Activated B cell treated with CpG ODN at 0.5 μM for 24 hours (primary cell): ENCODE results near the gene PCP4. TPM values are rescaled to one million over a fixed set of nuclear protein-coding genes. Genes with fewer than 3 reads are reported as not detected.

Experiments used
- ATAC-seq: fragments of 200-7000 bp; cut with Tn5 transposase; one replicate; pipeline ENCODE4 v1.10.0; 2021; ENCODE audit warnings: low read depth, mild to moderate bottlenecking, moderate library complexity
- CTCF ChIA-PET: fragments of 350-600 bp; sonication (Branson Sonifier 250); formaldehyde crosslinking; loops from one replicate; lab custom pipeline; 2021; ENCODE audit warnings: antibody characterized with exemption; lab: Charles Lee
- POLR2A ChIA-PET: fragments of 350-600 bp; sonication (Branson Sonifier 250); formaldehyde crosslinking; loops from one replicate; lab custom pipeline; 2021; ENCODE audit warnings: antibody characterized with exemption; lab: Charles Lee
- DNase-seq: peaks from one replicate; pipeline ENCODE4 v3.0.0; 2022
- H3K27ac Mint-ChIP-seq: one replicate; pipeline ENCODE4 v1.8.0; 2020; ENCODE audit warnings: mixed read lengths
- H3K27me3 Mint-ChIP-seq: one replicate; pipeline ENCODE4 v1.8.0; 2021; ENCODE audit warnings: mixed read lengths
- H3K36me3 Mint-ChIP-seq: one replicate; pipeline ENCODE4 v1.8.0; 2021; ENCODE audit warnings: low read depth, mixed read lengths
- H3K4me1 Mint-ChIP-seq: one replicate; pipeline ENCODE4 v1.8.0; 2021; ENCODE audit warnings: mixed read lengths
- H3K4me3 Mint-ChIP-seq: one replicate; pipeline ENCODE4 v1.8.0; 2020; ENCODE audit warnings: mild to moderate bottlenecking, mixed read lengths
- H3K9me3 Mint-ChIP-seq: one replicate; pipeline ENCODE4 v1.8.0; 2020; ENCODE audit warnings: mixed read lengths
- intact Hi-C: fragments of 100-400 bp; cut with micrococcal nuclease; formaldehyde crosslinking; loops from one replicate; pipeline ENCODE4 v1.15.1; 2024
- total RNA-seq: library from RNA; stranded (reverse); gene quantifications from 2 replicates; pipeline ENCODE4 v1.2.3, GENCODE V29; 2022
- TF ChIP-seq, protein P1 (sequence below): fragments of 200-600 bp; IDR thresholded peaks from one replicate; pipeline ENCODE4 v1.8.0; 2022; ENCODE audit warnings: antibody characterized with exemption, mild to moderate bottlenecking

The PCP4 gene
- total RNA-seq, 1 donor from 2014 or later, result not detected

DNA sequence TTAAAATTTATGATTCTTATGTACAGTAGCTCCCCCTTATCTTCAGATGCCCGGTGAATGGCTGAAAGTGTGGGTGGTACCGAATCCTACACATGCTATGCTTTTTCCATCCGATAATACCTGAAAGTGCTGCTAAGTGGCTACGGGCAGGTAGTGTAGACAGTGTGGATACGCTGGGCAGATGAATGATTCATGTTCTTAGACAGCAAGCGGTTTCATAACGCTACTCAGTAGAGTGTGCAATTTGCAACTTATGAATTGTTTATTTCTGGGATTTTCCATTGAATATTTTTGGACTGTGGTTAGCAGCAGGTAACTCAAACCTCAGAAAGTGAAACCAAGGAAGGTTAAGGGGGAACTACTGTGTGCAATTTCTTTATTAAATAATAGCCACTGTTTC, 7.5 kb downstream of the PCP4 start:
- TF ChIP-seq, protein P1, sequence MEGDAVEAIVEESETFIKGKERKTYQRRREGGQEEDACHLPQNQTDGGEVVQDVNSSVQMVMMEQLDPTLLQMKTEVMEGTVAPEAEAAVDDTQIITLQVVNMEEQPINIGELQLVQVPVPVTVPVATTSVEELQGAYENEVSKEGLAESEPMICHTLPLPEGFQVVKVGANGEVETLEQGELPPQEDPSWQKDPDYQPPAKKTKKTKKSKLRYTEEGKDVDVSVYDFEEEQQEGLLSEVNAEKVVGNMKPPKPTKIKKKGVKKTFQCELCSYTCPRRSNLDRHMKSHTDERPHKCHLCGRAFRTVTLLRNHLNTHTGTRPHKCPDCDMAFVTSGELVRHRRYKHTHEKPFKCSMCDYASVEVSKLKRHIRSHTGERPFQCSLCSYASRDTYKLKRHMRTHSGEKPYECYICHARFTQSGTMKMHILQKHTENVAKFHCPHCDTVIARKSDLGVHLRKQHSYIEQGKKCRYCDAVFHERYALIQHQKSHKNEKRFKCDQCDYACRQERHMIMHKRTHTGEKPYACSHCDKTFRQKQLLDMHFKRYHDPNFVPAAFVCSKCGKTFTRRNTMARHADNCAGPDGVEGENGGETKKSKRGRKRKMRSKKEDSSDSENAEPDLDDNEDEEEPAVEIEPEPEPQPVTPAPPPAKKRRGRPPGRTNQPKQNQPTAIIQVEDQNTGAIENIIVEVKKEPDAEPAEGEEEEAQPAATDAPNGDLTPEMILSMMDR, result no peak
- POLR2A ChIA-PET, result no interaction called here
- no peak overlapping the region for H3K27ac Mint-ChIP-seq
- H3K9me3 Mint-ChIP-seq, result no peaks in the 10 kb centered on the region
- DNase-seq, result no peak
- no peaks in the 10 kb centered on the region for H3K36me3 Mint-ChIP-seq
- H3K27me3 Mint-ChIP-seq, result no peaks in the 10 kb centered on the region
- ATAC-seq, result no peak
- intact Hi-C loops, result no loop called here
- CTCF ChIA-PET, result no interaction called here
- no peak overlapping the region for H3K4me3 Mint-ChIP-seq
- H3K4me1 Mint-ChIP-seq, result no peaks in the 10 kb centered on the region

DNA sequence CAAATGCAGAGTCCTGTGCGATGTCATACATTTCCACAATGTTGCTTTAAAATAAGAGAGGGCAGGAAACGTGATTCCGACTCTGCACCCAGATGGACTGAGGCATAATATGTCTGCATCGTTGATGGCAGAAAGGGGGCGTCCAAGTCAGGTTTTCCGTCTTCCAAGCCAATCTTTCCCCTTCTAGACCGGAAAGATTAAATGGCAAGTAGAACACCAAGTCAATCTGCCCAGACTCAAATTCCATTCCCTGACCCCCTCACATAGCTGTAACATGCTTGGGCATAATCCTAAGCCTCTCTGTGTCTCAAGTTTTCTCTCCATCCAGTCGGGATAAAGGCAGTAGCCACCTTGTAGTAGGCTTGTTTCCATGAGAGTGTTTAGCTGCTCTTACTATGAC, 14.4 kb downstream of the PCP4 start:
- H3K9me3 Mint-ChIP-seq, result no peaks in the 10 kb centered on the region
- intact Hi-C loops, result no loop called here
- POLR2A ChIA-PET, result no interaction called here

DNA sequence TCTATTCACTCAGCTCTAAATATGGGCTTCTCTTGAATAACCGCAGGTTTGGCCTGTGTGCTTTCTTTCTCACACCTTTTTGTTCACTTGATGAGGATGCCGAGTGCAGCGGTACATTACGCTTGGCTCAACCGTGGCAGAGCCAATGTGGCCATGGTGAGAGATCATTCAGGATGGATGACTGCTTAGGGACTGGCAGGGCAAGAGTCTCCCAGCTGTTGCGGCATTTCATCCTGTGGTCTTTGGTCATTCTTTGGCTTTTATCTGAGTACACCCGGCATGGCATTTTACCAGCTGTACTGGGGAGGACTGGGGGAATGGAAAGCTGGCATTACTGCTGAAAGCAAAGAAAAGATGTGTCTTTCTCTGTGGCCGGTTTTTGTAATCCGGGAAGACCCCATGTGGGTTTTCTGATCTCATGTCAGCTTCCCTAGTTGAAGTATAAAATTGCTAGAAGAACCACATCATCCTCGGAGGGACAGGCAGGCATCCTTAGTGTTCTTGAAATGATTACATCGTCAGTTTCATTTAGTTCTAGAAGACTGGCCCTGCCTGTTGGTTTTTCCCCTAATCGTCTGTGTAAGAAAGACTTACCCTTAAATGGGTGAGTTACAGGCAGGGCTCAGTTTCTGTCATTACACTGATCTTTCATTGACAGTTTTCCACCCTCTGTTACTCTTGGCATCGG, 15.1 kb downstream of the PCP4 start:
- Mint-ChIP-seq H3K4me1 (no peaks in the 10 kb centered on the region), H3K9me3 (no peaks in the 10 kb centered on the region)
- CTCF ChIA-PET, result no interaction called here

More for the DNA sequence above, 14.4 kb downstream of the PCP4 start:
- CTCF ChIA-PET, result no interaction called here
- TF ChIP-seq, protein P1, result no peak
- no peak overlapping the region for H3K4me3 Mint-ChIP-seq
- no peak for ATAC-seq
- no peak overlapping the region for H3K27ac Mint-ChIP-seq
- no peaks in the 10 kb centered on the region for H3K27me3 Mint-ChIP-seq
- no peak for DNase-seq
- H3K4me1 Mint-ChIP-seq, result no peaks in the 10 kb centered on the region
- H3K36me3 Mint-ChIP-seq, result no peaks in the 10 kb centered on the region

GRCh38 chr21:39882839-39883195, 15.6 kb downstream of the PCP4 start:
- Mint-ChIP-seq H3K27me3 (no peaks in the 10 kb centered on the region), H3K9me3 (no peaks in the 10 kb centered on the region), H3K36me3 (no peaks in the 10 kb centered on the region), H3K27ac (no peak overlapping the region), H3K4me3 (no peak overlapping the region), H3K4me1 (no peaks in the 10 kb centered on the region)
- intact Hi-C loops, result no loop called here
- CTCF ChIA-PET, result no interaction called here
- no peak for ATAC-seq
- no peak for DNase-seq
- TF ChIP-seq, protein P1, result no peak
- POLR2A ChIA-PET, result no interaction called here

More for the DNA sequence above, 15.1 kb downstream of the PCP4 start:
- POLR2A ChIA-PET, result no interaction called here
- H3K36me3 Mint-ChIP-seq, result no peaks in the 10 kb centered on the region
- H3K4me3 Mint-ChIP-seq, result no peak overlapping the region
- H3K27me3 Mint-ChIP-seq, result no peaks in the 10 kb centered on the region
- DNase-seq, result no peak
- intact Hi-C loops, result no loop called here
- ATAC-seq, result no peak
- TF ChIP-seq, protein P1, result no peak
- no peak overlapping the region for H3K27ac Mint-ChIP-seq

- H3K9me3 Mint-ChIP-seq, result no peaks in the 10 kb centered on the region
- no peak overlapping the region for H3K27ac Mint-ChIP-seq
- CTCF ChIA-PET, result no interaction called here
- intact Hi-C loops, result no loop called here
- H3K27me3 Mint-ChIP-seq, result no peaks in the 10 kb centered on the region
- H3K36me3 Mint-ChIP-seq, result no peaks in the 10 kb centered on the region
- TF ChIP-seq, protein P1, result no peak
- H3K4me1 Mint-ChIP-seq, result no peaks in the 10 kb centered on the region
- H3K4me3 Mint-ChIP-seq, result no peak overlapping the region
- ATAC-seq (no peak), DNase-seq (no peak)
- POLR2A ChIA-PET, result no interaction called here
Observed at GRCh38 chr21:39885119-39885848, 18.0 kb downstream of the PCP4 start.
